ENCODE data around the gene FERMT3. TPM values are rescaled to one million over a fixed set of nuclear protein-coding genes. Genes with fewer than 3 reads are reported as not detected.
A peak's percentile ranks its signal among the peaks of the same experiment; 100 is the strongest.

The FERMT3 gene
- total RNA-seq, 1 donor from 2014 or later: 4.7 TPM

- H3K4me1 ChIP-seq (ENCODE audit: control insufficient read depth in 3 of 3, insufficient read depth in 3 of 3, low read length in 3 of 3): peaks cover 17 to 43% (median 37%) of the 10 kb centered on the region in 3 donors
- H3K36me3 ChIP-seq (ENCODE audit: control insufficient read depth in 3 of 3, insufficient read depth in 3 of 3, low read length in 3 of 3): peaks cover 41 to 49% (median 49%) of the 10 kb centered on the region in 3 donors
- H3K9ac ChIP-seq (ENCODE audit: low read depth in 1 of 3, low read length in 3 of 3): peak overlapping the region in 1 of 3 donors; percentile 8
- no peak overlapping the region for H3K4me3 ChIP-seq (ENCODE audit: low read length in 3 of 3)
- H3K27me3 ChIP-seq (ENCODE audit: control insufficient read depth in 3 of 3, insufficient read depth in 3 of 3, low read length in 3 of 3): no peaks in the 10 kb centered on the region
- no peak overlapping the region for H3K27ac ChIP-seq (ENCODE audit: low read depth, low read length)
- no peaks in the 10 kb centered on the region for H3K9me3 ChIP-seq (ENCODE audit: control insufficient read depth in 3 of 3, low read length in 3 of 3)
Observed at GRCh38 chr11:64204464-64204989, 2.0 kb upstream of the FERMT3 start.

- peaks cover 26 to 32% (median 26%) of the 10 kb centered on the region in 3 donors for H3K36me3 ChIP-seq (ENCODE audit: control insufficient read depth in 3 of 3, insufficient read depth in 3 of 3, low read length in 3 of 3)
- H3K4me3 ChIP-seq (ENCODE audit: low read length in 3 of 3): peak overlapping the region; percentile 52 to 67 (median 65)
- peaks cover 15 to 41% (median 37%) of the 10 kb centered on the region in 3 donors for H3K4me1 ChIP-seq (ENCODE audit: control insufficient read depth in 3 of 3, insufficient read depth in 3 of 3, low read length in 3 of 3)
- peak overlapping the region; percentile 62 to 77 (median 75) for H3K9ac ChIP-seq (ENCODE audit: low read depth in 1 of 3, low read length in 3 of 3)
- H3K9me3 ChIP-seq (ENCODE audit: control insufficient read depth in 3 of 3, low read length in 3 of 3): no peaks in the 10 kb centered on the region
- peak overlapping the region; percentile 83 for H3K27ac ChIP-seq (ENCODE audit: low read depth, low read length)
- no peaks in the 10 kb centered on the region for H3K27me3 ChIP-seq (ENCODE audit: control insufficient read depth in 3 of 3, insufficient read depth in 3 of 3, low read length in 3 of 3)
Observed at GRCh38 chr11:64207256-64208085, 950 bp downstream of the FERMT3 start.

GRCh38 chr11:64208086-64208795 is 1.7 kb downstream of the FERMT3 start:
- Histone ChIP-seq H3K36me3 (ENCODE audit: control insufficient read depth in 3 of 3, insufficient read depth in 3 of 3, low read length in 3 of 3) (peaks cover 18 to 25% (median 19%) of the 10 kb centered on the region in 3 donors), H3K27ac (ENCODE audit: low read depth, low read length) (peak overlapping the region; percentile 83), H3K27me3 (ENCODE audit: control insufficient read depth in 3 of 3, insufficient read depth in 3 of 3, low read length in 3 of 3) (no peaks in the 10 kb centered on the region), H3K4me1 (ENCODE audit: control insufficient read depth in 3 of 3, insufficient read depth in 3 of 3, low read length in 3 of 3) (peaks cover 15 to 35% (median 32%) of the 10 kb centered on the region in 3 donors), H3K9me3 (ENCODE audit: control insufficient read depth in 3 of 3, low read length in 3 of 3) (no peaks in the 10 kb centered on the region), H3K4me3 (ENCODE audit: low read length in 3 of 3) (peak overlapping the region; percentile 52 to 67 (median 54)), H3K9ac (ENCODE audit: low read depth in 1 of 3, low read length in 3 of 3) (peak overlapping the region; percentile 54 to 64 (median 62))

- peaks cover 15 to 35% (median 31%) of the 10 kb centered on the region in 3 donors for H3K4me1 ChIP-seq (ENCODE audit: control insufficient read depth in 3 of 3, insufficient read depth in 3 of 3, low read length in 3 of 3)
- H3K36me3 ChIP-seq (ENCODE audit: control insufficient read depth in 3 of 3, insufficient read depth in 3 of 3, low read length in 3 of 3): peaks cover 11 to 17% (median 11%) of the 10 kb centered on the region in 3 donors
- no peak overlapping the region for H3K4me3 ChIP-seq (ENCODE audit: low read length in 3 of 3)
- H3K9me3 ChIP-seq (ENCODE audit: control insufficient read depth in 3 of 3, low read length in 3 of 3): no peaks in the 10 kb centered on the region
- peak overlapping the region in 1 of 3 donors; percentile 64 for H3K9ac ChIP-seq (ENCODE audit: low read depth in 1 of 3, low read length in 3 of 3)
- H3K27me3 ChIP-seq (ENCODE audit: control insufficient read depth in 3 of 3, insufficient read depth in 3 of 3, low read length in 3 of 3): no peaks in the 10 kb centered on the region
- H3K27ac ChIP-seq (ENCODE audit: low read depth, low read length): peak overlapping the region; percentile 83
Observed at GRCh38 chr11:64208796-64209562, 2.5 kb downstream of the FERMT3 start.

DNA sequence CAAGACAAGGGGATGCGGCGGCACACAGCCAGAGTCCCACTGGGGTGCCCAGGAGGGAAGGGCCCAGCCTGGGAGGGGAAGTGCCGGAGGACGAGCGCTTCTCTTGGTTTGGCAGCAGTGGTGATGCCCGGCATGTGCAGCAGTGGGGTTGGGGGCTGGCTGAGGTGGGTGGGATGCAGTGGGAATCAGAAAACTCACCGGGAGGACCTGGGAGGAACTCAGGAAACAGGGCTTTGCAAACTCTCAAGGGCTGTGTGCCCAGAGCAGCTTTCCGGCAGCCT is 3.0 kb downstream of the FERMT3 start:
- no peak overlapping the region for H3K4me3 ChIP-seq (ENCODE audit: low read length in 3 of 3)
- H3K9me3 ChIP-seq (ENCODE audit: control insufficient read depth in 3 of 3, low read length in 3 of 3): no peaks in the 10 kb centered on the region
- no peaks in the 10 kb centered on the region for H3K27me3 ChIP-seq (ENCODE audit: control insufficient read depth in 3 of 3, insufficient read depth in 3 of 3, low read length in 3 of 3)
- no peak overlapping the region for H3K9ac ChIP-seq (ENCODE audit: low read depth in 1 of 3, low read length in 3 of 3)
- H3K27ac ChIP-seq (ENCODE audit: low read depth, low read length): no peak overlapping the region
- H3K4me1 ChIP-seq (ENCODE audit: control insufficient read depth in 3 of 3, insufficient read depth in 3 of 3, low read length in 3 of 3): peaks cover 10 to 30% (median 26%) of the 10 kb centered on the region in 3 donors
- H3K36me3 ChIP-seq (ENCODE audit: control insufficient read depth in 3 of 3, insufficient read depth in 3 of 3, low read length in 3 of 3): peaks cover 8 to 15% (median 9%) of the 10 kb centered on the region in 3 donors

DNA sequence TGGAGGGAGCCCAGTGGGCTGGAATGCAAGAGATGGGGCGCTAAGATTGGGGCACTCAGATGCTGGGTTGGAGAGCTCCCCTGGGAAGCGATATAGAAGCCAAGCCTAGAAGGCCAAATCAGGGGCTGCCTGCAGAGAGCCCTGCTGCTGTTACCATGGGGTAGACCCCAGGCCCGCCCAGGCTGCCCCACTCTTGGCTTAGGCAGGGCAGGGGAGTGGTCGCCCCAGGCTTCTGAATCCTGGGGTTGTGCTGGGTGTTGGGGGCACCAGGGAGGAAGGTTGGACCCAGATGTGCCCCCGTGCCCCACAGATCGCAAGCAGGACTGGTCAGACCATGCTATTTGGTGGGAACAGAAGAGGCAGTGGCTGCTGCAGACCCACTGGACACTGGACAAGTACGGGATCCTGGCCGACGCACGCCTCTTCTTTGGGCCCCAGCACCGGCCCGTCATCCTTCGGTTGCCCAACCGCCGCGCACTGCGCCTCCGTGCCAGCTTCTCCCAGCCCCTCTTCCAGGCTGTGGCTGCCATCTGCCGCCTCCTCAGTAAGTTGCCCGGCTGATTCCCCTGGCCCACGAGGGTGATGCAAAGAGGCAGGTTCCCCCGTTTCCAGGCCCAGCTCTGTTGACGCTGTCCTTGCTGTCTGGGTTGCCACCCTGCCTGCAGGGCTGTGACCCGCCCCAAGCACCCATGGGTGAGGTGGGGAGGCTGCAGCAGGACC is 3.9 kb downstream of the FERMT3 start:
- Histone ChIP-seq H3K9me3 (ENCODE audit: control insufficient read depth in 3 of 3, low read length in 3 of 3) (no peaks in the 10 kb centered on the region), H3K27me3 (ENCODE audit: control insufficient read depth in 3 of 3, insufficient read depth in 3 of 3, low read length in 3 of 3) (no peaks in the 10 kb centered on the region), H3K4me3 (ENCODE audit: low read length in 3 of 3) (no peak overlapping the region), H3K27ac (ENCODE audit: low read depth, low read length) (no peak overlapping the region), H3K9ac (ENCODE audit: low read depth in 1 of 3, low read length in 3 of 3) (no peak overlapping the region), H3K36me3 (ENCODE audit: control insufficient read depth in 3 of 3, insufficient read depth in 3 of 3, low read length in 3 of 3) (peaks cover 8 to 15% (median 8%) of the 10 kb centered on the region in 3 donors), H3K4me1 (ENCODE audit: control insufficient read depth in 3 of 3, insufficient read depth in 3 of 3, low read length in 3 of 3) (peaks cover 5 to 24% (median 21%) of the 10 kb centered on the region in 3 donors)

DNA sequence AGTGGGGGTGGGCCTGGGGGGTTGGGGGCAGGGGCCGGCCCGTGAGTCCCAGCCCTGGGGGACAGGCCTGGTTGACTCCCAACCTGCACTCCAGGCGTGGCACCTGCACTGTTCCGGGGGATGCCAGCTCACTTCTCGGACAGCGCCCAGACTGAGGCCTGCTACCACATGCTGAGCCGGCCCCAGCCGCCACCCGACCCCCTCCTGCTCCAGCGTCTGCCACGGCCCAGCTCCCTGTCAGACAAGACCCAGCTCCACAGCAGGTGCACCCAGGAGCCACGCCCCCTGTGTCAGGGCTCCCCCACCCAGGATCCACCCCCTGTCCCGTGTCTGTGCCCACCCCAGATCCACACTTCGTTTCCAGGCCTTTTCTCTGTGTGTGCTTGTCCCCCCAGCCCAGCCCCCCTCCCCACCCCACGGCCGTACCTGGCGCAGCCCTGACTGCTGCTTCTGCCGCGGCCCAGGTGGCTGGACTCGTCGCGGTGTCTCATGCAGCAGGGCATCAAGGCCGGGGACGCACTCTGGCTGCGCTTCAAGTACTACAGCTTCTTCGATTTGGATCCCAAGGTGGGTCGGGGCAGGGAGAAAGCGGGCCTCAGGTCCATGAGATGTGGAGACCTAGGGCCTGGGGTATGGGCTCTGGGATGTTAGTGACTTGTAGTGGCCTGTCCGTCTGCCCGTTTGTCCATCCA is 4.8 kb downstream of the FERMT3 start:
- Histone ChIP-seq H3K4me3 (ENCODE audit: low read length in 3 of 3) (no peak overlapping the region), H3K27ac (ENCODE audit: low read depth, low read length) (no peak overlapping the region), H3K4me1 (ENCODE audit: control insufficient read depth in 3 of 3, insufficient read depth in 3 of 3, low read length in 3 of 3) (peaks cover 5 to 19% (median 14%) of the 10 kb centered on the region in 3 donors), H3K36me3 (ENCODE audit: control insufficient read depth in 3 of 3, insufficient read depth in 3 of 3, low read length in 3 of 3) (peaks cover 4 to 10% (median 4%) of the 10 kb centered on the region in 3 donors), H3K9ac (ENCODE audit: low read depth in 1 of 3, low read length in 3 of 3) (no peak overlapping the region), H3K27me3 (ENCODE audit: control insufficient read depth in 3 of 3, insufficient read depth in 3 of 3, low read length in 3 of 3) (no peaks in the 10 kb centered on the region), H3K9me3 (ENCODE audit: control insufficient read depth in 3 of 3, low read length in 3 of 3) (no peaks in the 10 kb centered on the region)

GRCh38 chr11:64216879-64217278 is 10.4 kb downstream of the FERMT3 start:
- Histone ChIP-seq H3K4me1 (ENCODE audit: control insufficient read depth in 3 of 3, insufficient read depth in 3 of 3, low read length in 3 of 3) (peaks cover 13 to 14% (median 13%) of the 10 kb centered on the region in 3 donors), H3K27me3 (ENCODE audit: control insufficient read depth in 3 of 3, insufficient read depth in 3 of 3, low read length in 3 of 3) (no peaks in the 10 kb centered on the region), H3K9ac (ENCODE audit: low read depth in 1 of 3, low read length in 3 of 3) (no peak overlapping the region), H3K4me3 (ENCODE audit: low read length in 3 of 3) (no peak overlapping the region), H3K36me3 (ENCODE audit: control insufficient read depth in 3 of 3, insufficient read depth in 3 of 3, low read length in 3 of 3) (peaks cover 6 to 14% (median 7%) of the 10 kb centered on the region in 3 donors), H3K9me3 (ENCODE audit: control insufficient read depth in 3 of 3, low read length in 3 of 3) (no peaks in the 10 kb centered on the region), H3K27ac (ENCODE audit: low read depth, low read length) (no peak overlapping the region)
